CD8-positive, alpha-beta memory T cell (primary cell): ENCODE measurements around the gene BRDT. TPM values are rescaled to one million over a fixed set of nuclear protein-coding genes. Genes with fewer than 3 reads are reported as not detected.

Source experiments
- CTCF ChIA-PET: fragments of 350-600 bp; sonication (Branson Sonifier 250); formaldehyde crosslinking; loops from one replicate; lab custom pipeline; 2021; ENCODE audit warnings: antibody characterized with exemption; lab: Charles Lee
- POLR2A ChIA-PET: fragments of 350-600 bp; sonication (Branson Sonifier 250); formaldehyde crosslinking; loops from one replicate; lab custom pipeline; 2021; ENCODE audit warnings: antibody characterized with exemption; lab: Charles Lee
- DNase-seq, 5 donors: peaks; one replicate each; pipeline versions ENCODE4 v3.0.0 to v3.0.0-alpha.2; 2020 to 2022; ENCODE audit warnings: mixed read lengths in 1 of 5
- H3K27ac ChIP-seq: one replicate; pipeline ENCODE4 v1.7.0; 2013; ENCODE audit warnings: low read depth, mild to moderate bottlenecking, low read length, moderate library complexity
- H3K27me3 ChIP-seq: 2 replicates; pipeline ENCODE4 v1.7.0; 2013; ENCODE audit warnings: low read length, mild to moderate bottlenecking; ENCODE audit not compliant: insufficient read depth, poor library complexity, severe bottlenecking
- H3K36me3 ChIP-seq: 2 replicates; pipeline ENCODE4 v1.7.0; 2013; ENCODE audit warnings: mild to moderate bottlenecking, low read length, moderate library complexity; ENCODE audit not compliant: insufficient read depth
- H3K4me1 ChIP-seq: 2 replicates; pipeline ENCODE4 v1.7.0; 2013; ENCODE audit warnings: mild to moderate bottlenecking, low read length, moderate library complexity; ENCODE audit not compliant: insufficient read depth
- H3K4me3 ChIP-seq: 2 replicates; pipeline ENCODE4 v1.7.0; 2013; ENCODE audit warnings: mild to moderate bottlenecking, low read length
- H3K9me3 ChIP-seq: 2 replicates; pipeline ENCODE4 v1.7.0; 2013; ENCODE audit warnings: mild to moderate bottlenecking, low read length
- H3K27ac Mint-ChIP-seq, 8 donors: one replicate each; pipeline ENCODE4 v1.8.0; 2020 to 2021; ENCODE audit warnings: mixed read lengths in 8 of 8, mild to moderate bottlenecking in 6 of 8, inconsistent platforms in 3 of 8, moderate library complexity in 3 of 8
- H3K27me3 Mint-ChIP-seq, 2 donors: one replicate each; pipeline ENCODE4 v1.8.0; 2020 to 2021; ENCODE audit warnings: mixed read lengths in 2 of 2, mild to moderate bottlenecking in 1 of 2, moderate library complexity in 1 of 2
- H3K36me3 Mint-ChIP-seq, 3 donors: one replicate each; pipeline ENCODE4 v1.8.0; 2020 to 2021; ENCODE audit warnings: mixed read lengths in 3 of 3, inconsistent platforms in 1 of 3, mild to moderate bottlenecking in 1 of 3
- H3K4me1 Mint-ChIP-seq, 3 donors: one replicate each; pipeline ENCODE4 v1.8.0; 2020 to 2021; ENCODE audit warnings: mixed read lengths in 3 of 3, inconsistent platforms in 1 of 3, mild to moderate bottlenecking in 1 of 3
- H3K4me3 Mint-ChIP-seq, 7 donors: one replicate each; pipeline ENCODE4 v1.8.0; 2020 to 2021; ENCODE audit warnings: mixed read lengths in 7 of 7, mild to moderate bottlenecking in 6 of 7, moderate library complexity in 4 of 7, inconsistent platforms in 2 of 7
- H3K9me3 Mint-ChIP-seq, 5 donors: one replicate each; pipeline ENCODE4 v1.8.0; 2020 to 2022; ENCODE audit warnings: mixed read lengths in 5 of 5, mild to moderate bottlenecking in 3 of 5, moderate library complexity in 2 of 5, inconsistent platforms in 1 of 5
- polyA plus RNA-seq: library from polyadenylated mRNA; unstranded; fragments of 300-500 nt; fragmentation: Illumina TruSeq; gene quantifications from one replicate; pipeline ENCODE4 v1.2.3, GENCODE V29; 2021
- total RNA-seq, 2 experiments: library from RNA; stranded (reverse); gene quantifications; one replicate each; pipeline ENCODE4 v1.2.3, GENCODE V29; 2021

BRDT gene
- total and polyA plus RNA-seq, 3 experiments from 2014 or later = not detected

- CTCF ChIA-PET = interaction anchor here (0.8 to 1.6 kb wide), 4 partner anchors 10 to 436 kb away, joined by 3 to 4 read pairs (median 4); no protein-coding TSS in a partner anchor
- no peaks in the 10 kb centered on the region for H3K27me3 ChIP-seq
- POLR2A ChIA-PET = interaction anchor here (0.6 to 1.0 kb wide), 2 partner anchors 30 to 589 kb away, joined by 6 read pairs; no protein-coding TSS in a partner anchor
- H3K4me1 Mint-ChIP-seq = peaks cover 34 to 42% (median 36%) of the 10 kb centered on the region in 3 donors
- H3K36me3 Mint-ChIP-seq = peaks cover 0 to 1% (median 0%) of the 10 kb centered on the region in 3 donors
- peak overlapping the region; percentile 71 for H3K27ac ChIP-seq
- no peaks in the 10 kb centered on the region for H3K36me3 ChIP-seq
- H3K9me3 ChIP-seq = no peaks in the 10 kb centered on the region
- peaks cover 0 to 2% (median 0%) of the 10 kb centered on the region in 5 donors for H3K9me3 Mint-ChIP-seq
- H3K4me3 Mint-ChIP-seq = peak overlapping the region; percentile 78 to 84 (median 83)
- no peaks in the 10 kb centered on the region for H3K27me3 Mint-ChIP-seq
- no peak for DNase-seq
- peaks cover 12% of the 10 kb centered on the region for H3K4me1 ChIP-seq
- peak overlapping the region; percentile 7 for H3K4me3 ChIP-seq
- peak overlapping the region; percentile 92 to 99 (median 97) for H3K27ac Mint-ChIP-seq
Observed at GRCh38 chr1:91948097-91948496, 1.1 kb upstream of the BRDT start.

- Histone ChIP-seq H3K4me3 (peak overlapping the region; percentile 7), H3K27ac (peak overlapping the region; percentile 71), H3K9me3 (no peaks in the 10 kb centered on the region), H3K36me3 (no peaks in the 10 kb centered on the region), H3K27me3 (no peaks in the 10 kb centered on the region), H3K4me1 (peaks cover 12% of the 10 kb centered on the region)
- peak; percentile 44 to 90 (median 62) for DNase-seq
- ChIA-PET POLR2A (interaction anchor here (0.6 to 1.0 kb wide), 2 partner anchors 29 to 589 kb away, joined by 6 read pairs; no protein-coding TSS in a partner anchor), CTCF (interaction anchor here (0.8 to 1.6 kb wide), 5 partner anchors 9 to 436 kb away, joined by 3 to 4 read pairs (median 4); no protein-coding TSS in a partner anchor)
- Mint-ChIP-seq H3K27me3 (no peaks in the 10 kb centered on the region), H3K27ac (peak overlapping the region; percentile 92 to 99 (median 97)), H3K36me3 (peaks cover 0 to 1% (median 0%) of the 10 kb centered on the region in 3 donors), H3K9me3 (peaks cover 0 to 2% (median 0%) of the 10 kb centered on the region in 5 donors), H3K4me1 (peaks cover 34 to 42% (median 36%) of the 10 kb centered on the region in 3 donors), H3K4me3 (peak overlapping the region; percentile 78 to 84 (median 83))
Observed at GRCh38 chr1:91948501-91949355, 473 bp upstream of the BRDT start.

- Mint-ChIP-seq H3K4me3 (peak overlapping the region in 1 of 7 donors; percentile 14), H3K27me3 (no peaks in the 10 kb centered on the region), H3K27ac (peak overlapping the region in 4 of 8 donors; percentile 1 to 71 (median 18)), H3K36me3 (peaks cover 0 to 1% (median 0%) of the 10 kb centered on the region in 3 donors), H3K4me1 (peaks cover 27 to 31% (median 28%) of the 10 kb centered on the region in 3 donors), H3K9me3 (peaks cover 0 to 2% (median 0%) of the 10 kb centered on the region in 5 donors)
- Histone ChIP-seq H3K27ac (no peak overlapping the region), H3K27me3 (no peaks in the 10 kb centered on the region), H3K4me1 (peaks cover 9% of the 10 kb centered on the region), H3K36me3 (no peaks in the 10 kb centered on the region), H3K9me3 (no peaks in the 10 kb centered on the region), H3K4me3 (no peak overlapping the region)
- POLR2A ChIA-PET = no interaction called here
- CTCF ChIA-PET = no interaction called here
- DNase-seq = no peak
Observed at GRCh38 chr1:91952187-91952586, 3.0 kb downstream of the BRDT start.

- Histone ChIP-seq H3K4me3 (no peak overlapping the region), H3K9me3 (no peaks in the 10 kb centered on the region), H3K4me1 (no peaks in the 10 kb centered on the region), H3K36me3 (no peaks in the 10 kb centered on the region), H3K27me3 (no peaks in the 10 kb centered on the region), H3K27ac (no peak overlapping the region)
- no peak for DNase-seq
- ChIA-PET CTCF (no interaction called here), POLR2A (no interaction called here)
- no peak overlapping the region for H3K27ac Mint-ChIP-seq
- peaks cover 0 to 4% (median 3%) of the 10 kb centered on the region in 3 donors for H3K4me1 Mint-ChIP-seq
- peaks cover 2 to 3% of the 10 kb centered on the region in 2 donors for H3K27me3 Mint-ChIP-seq
- no peaks in the 10 kb centered on the region for H3K9me3 Mint-ChIP-seq
- no peaks in the 10 kb centered on the region for H3K36me3 Mint-ChIP-seq
- no peak overlapping the region for H3K4me3 Mint-ChIP-seq
Observed at GRCh38 chr1:91958926-91959325, 9.7 kb downstream of the BRDT start.

GRCh38 chr1:91968334-91968733 is 19.1 kb downstream of the BRDT start:
- H3K4me3 ChIP-seq = no peak overlapping the region
- Mint-ChIP-seq H3K4me3 (no peak overlapping the region), H3K4me1 (no peaks in the 10 kb centered on the region), H3K9me3 (no peaks in the 10 kb centered on the region), H3K36me3 (no peaks in the 10 kb centered on the region), H3K27me3 (no peaks in the 10 kb centered on the region), H3K27ac (no peak overlapping the region)
- ChIA-PET CTCF (no interaction called here), POLR2A (no interaction called here)
- H3K4me1 ChIP-seq = no peaks in the 10 kb centered on the region
- no peak overlapping the region for H3K27ac ChIP-seq
- no peaks in the 10 kb centered on the region for H3K9me3 ChIP-seq
- H3K27me3 ChIP-seq = no peaks in the 10 kb centered on the region
- H3K36me3 ChIP-seq = no peaks in the 10 kb centered on the region
- DNase-seq = no peak

GRCh38 chr1:91979383-91979782 is 30.2 kb downstream of the BRDT start:
- CTCF ChIA-PET = interaction anchor here (1.1 kb wide), 1 partner anchor 12 kb away, joined by 4 read pairs; no protein-coding TSS in a partner anchor
- no peaks in the 10 kb centered on the region for H3K4me1 Mint-ChIP-seq
- no peak overlapping the region for H3K4me3 Mint-ChIP-seq
- H3K27me3 Mint-ChIP-seq = peaks cover 0 to 11% of the 10 kb centered on the region in 2 donors
- no peaks in the 10 kb centered on the region for H3K9me3 ChIP-seq
- H3K27ac Mint-ChIP-seq = no peak overlapping the region
- no peaks in the 10 kb centered on the region for H3K9me3 Mint-ChIP-seq
- H3K4me1 ChIP-seq = no peaks in the 10 kb centered on the region
- H3K27ac ChIP-seq = no peak overlapping the region
- no peak overlapping the region for H3K4me3 ChIP-seq
- no peaks in the 10 kb centered on the region for H3K36me3 ChIP-seq
- POLR2A ChIA-PET = no interaction called here
- H3K36me3 Mint-ChIP-seq = no peaks in the 10 kb centered on the region
- no peak for DNase-seq
- no peaks in the 10 kb centered on the region for H3K27me3 ChIP-seq

GRCh38 chr1:91980663-91981062 is 31.5 kb downstream of the BRDT start:
- no peaks in the 10 kb centered on the region for H3K36me3 Mint-ChIP-seq
- no peaks in the 10 kb centered on the region for H3K4me1 ChIP-seq
- peaks cover 0 to 11% of the 10 kb centered on the region in 2 donors for H3K27me3 Mint-ChIP-seq
- no peak overlapping the region for H3K27ac Mint-ChIP-seq
- no peaks in the 10 kb centered on the region for H3K4me1 Mint-ChIP-seq
- CTCF ChIA-PET = no interaction called here
- POLR2A ChIA-PET = interaction anchor here (0.6 to 0.7 kb wide), 2 partner anchors 33 to 925 kb away, joined by 3 read pairs; no protein-coding TSS in a partner anchor
- H3K4me3 ChIP-seq = no peak overlapping the region
- no peak for DNase-seq
- no peaks in the 10 kb centered on the region for H3K9me3 Mint-ChIP-seq
- H3K36me3 ChIP-seq = no peaks in the 10 kb centered on the region
- no peak overlapping the region for H3K4me3 Mint-ChIP-seq
- H3K27me3 ChIP-seq = no peaks in the 10 kb centered on the region
- H3K27ac ChIP-seq = no peak overlapping the region
- H3K9me3 ChIP-seq = no peaks in the 10 kb centered on the region
